ENCODE data around the gene SAMMSON.

Gene SAMMSON

DNA sequence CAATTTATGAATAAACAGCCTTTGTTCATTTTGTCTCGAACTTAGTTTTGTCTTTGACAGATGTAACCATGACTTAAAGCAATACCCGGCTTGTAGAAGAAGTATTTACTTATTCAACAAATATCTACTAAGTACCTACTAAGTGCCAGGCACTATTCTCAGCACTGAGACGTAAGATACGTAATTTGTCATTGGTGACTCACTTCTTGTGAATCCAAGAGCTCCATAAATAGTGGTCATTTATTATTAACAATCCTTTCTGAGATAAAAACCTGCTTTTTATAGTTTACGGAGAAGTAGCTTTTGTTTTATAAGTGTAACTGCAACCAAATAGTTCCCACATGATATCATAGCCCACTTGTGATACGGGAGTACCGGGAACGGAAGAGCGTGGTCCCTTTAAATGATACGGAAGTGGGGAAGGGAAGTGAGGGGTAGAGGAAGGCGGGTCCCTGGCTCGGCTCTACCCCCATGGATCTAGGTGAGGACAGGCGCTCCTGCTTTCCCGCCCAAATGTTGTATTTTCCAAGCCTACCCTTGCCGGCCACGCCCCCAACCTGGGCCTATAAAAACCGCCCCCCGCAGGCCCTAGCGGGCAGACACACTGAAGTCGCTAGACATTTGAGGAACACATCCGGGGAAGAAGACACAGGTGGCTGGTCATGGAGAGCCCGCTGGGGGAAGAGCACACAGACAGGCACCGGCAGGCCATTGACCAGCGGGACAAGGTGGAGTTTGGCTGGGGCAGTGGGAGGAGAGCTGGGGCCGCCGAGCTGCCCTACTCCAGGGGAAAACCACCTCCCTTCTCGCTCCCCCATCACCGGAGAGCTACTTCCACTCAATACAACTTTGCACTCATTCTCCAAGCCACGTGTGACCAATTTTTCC lies at the start of gene SAMMSON:
TSS of gene SAMMSON (plus strand) at position 594 of the 888 bp plus-strand sequence.
- DNase-seq = no peak

DNA sequence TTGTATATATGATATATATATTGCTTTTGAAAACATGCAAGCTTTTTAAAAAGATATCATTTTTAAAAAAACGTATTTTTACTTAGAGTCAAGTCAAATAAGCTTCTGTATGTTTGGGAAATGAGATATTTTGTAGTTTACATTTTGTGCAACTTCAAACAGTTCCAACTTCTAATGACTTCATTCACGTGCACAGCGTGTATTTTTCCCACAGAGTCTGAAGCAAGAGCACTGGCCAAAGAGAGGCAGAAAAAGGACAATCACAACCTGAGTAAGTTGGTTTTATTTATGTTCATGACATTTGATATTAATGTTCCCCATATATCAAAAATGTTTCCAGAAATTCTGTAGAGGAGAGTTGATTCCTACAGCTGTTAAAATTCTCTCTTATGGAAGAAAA lies 47.9 kb upstream of the SAMMSON start:
- DNase-seq = no peak

DNA sequence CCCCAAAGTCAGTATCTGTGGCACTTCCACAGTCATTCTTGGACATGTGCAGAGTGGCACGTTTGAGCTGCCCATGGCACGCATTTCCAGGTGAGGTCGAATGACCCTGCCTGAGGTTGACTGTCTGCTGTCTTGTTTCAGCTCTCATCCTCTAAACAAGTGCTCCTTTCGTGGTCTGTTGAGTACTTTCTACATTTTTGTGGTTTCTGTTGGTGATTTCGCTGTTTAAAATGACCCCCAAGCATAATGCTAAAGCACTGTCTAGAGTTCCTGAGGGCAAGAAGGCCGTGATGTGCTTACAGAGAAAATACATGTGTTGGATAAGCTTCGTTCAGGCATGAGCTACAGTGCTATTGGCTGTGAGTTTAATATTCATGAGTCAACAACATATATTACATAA lies 40.0 kb upstream of the SAMMSON start:
- DNase-seq = no peak

DNA sequence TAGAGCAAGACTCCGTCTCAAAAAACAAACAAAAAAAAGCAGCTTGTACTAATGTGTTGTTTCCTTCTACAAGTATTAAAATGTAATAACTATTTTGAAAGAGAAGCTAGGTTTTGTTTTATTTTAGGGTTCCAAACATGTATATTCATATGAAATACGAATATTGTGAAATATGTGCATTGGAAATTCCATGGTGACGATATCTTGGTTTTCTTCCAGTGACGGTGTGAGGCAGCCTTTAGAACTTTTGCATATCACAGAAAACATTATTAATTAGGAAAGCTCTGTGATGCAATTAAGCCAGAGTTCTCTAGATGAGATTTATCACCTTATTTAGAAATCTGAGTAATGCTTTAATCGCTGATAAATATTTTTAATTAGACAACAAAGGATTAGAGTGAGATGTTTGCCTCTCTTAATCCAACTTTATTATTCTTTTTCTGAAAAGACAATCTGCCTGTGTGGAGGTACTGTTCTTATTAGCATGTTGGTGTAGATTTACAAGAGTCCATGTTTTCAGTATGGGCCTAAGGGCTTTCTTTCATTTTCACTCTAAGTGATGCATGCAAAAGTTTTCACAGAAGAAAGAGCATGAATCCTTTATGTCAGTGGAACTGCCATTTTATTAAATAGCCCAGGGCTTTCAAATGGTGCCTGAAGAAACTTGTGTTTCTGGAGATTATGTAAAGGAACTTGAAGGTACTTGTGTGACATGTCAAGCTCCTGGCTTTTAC lies 37.7 kb upstream of the SAMMSON start:
- no peak for DNase-seq

- DNase-seq = no peak
Measured at GRCh38 chr3:69963643-69964042, 35.9 kb upstream of the SAMMSON start.

GRCh38 chr3:69967156-69967555 lies 32.4 kb upstream of the SAMMSON start:
- DNase-seq = no peak

- DNase-seq = no peak
Measured at GRCh38 chr3:69970827-69971226, 28.7 kb upstream of the SAMMSON start.

GRCh38 chr3:69972672-69973071 lies 26.9 kb upstream of the SAMMSON start:
- no peak for DNase-seq

DNA sequence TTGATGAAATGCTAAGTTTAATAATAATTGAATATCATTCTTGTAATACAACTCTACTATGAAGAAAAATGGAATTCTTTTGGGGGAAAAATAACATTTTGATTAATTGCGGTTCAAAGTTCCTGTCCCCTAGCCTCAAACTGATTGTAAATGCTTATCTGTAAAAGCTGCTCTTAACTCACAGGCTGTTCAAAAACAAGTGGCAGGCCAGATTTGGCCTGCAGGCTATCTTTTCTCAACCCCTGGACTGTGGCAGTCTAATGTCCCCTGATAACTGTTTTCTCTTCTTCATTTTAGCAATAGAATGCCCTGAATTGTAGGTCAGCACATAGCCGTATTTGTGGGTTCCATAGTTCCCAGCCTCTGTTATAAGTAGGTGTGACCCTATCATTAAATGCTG lies 23.5 kb upstream of the SAMMSON start:
- no peak for DNase-seq

GRCh38 chr3:69983546-69984265 lies 15.8 kb upstream of the SAMMSON start:
- DNase-seq = no peak

GRCh38 chr3:69985266-69985665 lies 14.3 kb upstream of the SAMMSON start:
- no peak for DNase-seq

DNA sequence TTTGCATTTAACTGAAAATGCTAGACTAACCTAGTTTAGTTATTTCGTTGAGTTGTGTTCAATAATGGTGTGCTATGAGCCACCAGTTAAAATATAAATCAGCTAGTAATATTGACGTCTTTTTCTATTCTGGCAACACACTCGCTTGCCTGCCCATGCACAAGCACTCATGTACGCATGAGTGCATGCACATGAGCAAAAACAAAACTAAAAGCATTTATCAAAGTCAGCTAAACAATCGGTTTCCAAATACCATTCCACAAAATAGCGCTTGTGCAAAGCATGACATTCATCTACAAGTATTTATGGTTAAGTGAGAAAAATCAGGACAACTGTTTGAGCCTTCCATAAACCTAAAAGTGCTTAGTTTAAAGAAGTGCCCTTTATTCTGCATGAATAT lies 13.1 kb upstream of the SAMMSON start:
- DNase-seq = no peak

- DNase-seq = no peak
Measured at GRCh38 chr3:69987833-69988232, 11.7 kb upstream of the SAMMSON start.

- DNase-seq = no peak
Measured at GRCh38 chr3:69993757-69994156, 5.8 kb upstream of the SAMMSON start.

DNA sequence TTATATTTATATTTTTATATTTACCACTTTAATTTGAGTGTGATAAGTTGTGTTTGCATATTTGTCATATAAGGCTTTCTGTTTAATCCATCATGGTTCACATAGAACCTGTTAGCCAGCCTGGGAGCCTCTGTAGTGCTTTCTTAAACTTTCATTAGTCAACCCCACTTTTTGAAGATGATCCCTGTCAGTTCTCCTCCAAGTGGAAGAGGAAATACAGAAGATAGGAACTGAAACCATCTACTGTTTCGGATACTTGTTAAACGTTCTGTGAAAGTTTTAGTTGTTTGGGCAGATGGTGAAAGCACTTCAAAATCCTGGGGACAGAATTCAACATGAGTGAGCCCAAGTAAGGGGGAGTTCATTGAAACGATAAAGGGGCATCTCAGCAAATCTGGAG lies 4.6 kb upstream of the SAMMSON start:
- DNase-seq = no peak

GRCh38 chr3:69997631-69998307 lies 1.8 kb upstream of the SAMMSON start:
- DNase-seq = no peak

- no peak for DNase-seq
Measured at GRCh38 chr3:69998759-69999139, 784 bp upstream of the SAMMSON start.

- no peak for DNase-seq
Measured at GRCh38 chr3:70000028-70000410, 486 bp downstream of the SAMMSON start.

DNA sequence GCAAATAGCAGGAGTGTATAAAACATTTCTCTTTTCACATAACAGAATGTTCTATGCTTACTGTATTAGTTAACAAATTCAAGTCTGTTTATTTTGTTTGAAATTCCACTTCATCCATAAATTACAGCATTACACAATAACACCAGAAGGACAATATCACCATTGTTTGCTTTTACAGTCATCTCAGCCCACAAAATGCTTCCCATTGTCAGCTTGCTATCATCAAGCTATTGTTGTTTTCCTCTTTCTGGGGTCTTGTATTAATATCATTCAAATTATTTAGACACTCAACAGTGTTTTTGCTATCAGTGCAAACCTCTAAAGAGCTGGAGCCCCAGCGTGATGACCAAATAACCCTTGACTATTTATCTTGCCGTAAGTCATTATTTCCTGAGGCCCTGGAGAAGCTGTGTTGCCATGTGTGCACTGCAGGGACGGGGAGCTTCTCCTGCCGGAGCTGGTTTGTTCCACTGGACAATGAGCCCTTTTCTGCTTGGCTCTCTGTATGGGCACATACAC lies 1.1 kb downstream of the SAMMSON start:
- DNase-seq = no peak

GRCh38 chr3:70003119-70003518 lies 3.6 kb downstream of the SAMMSON start:
- no peak for DNase-seq

GRCh38 chr3:70006089-70006488 lies 6.6 kb downstream of the SAMMSON start:
- no peak for DNase-seq

DNA sequence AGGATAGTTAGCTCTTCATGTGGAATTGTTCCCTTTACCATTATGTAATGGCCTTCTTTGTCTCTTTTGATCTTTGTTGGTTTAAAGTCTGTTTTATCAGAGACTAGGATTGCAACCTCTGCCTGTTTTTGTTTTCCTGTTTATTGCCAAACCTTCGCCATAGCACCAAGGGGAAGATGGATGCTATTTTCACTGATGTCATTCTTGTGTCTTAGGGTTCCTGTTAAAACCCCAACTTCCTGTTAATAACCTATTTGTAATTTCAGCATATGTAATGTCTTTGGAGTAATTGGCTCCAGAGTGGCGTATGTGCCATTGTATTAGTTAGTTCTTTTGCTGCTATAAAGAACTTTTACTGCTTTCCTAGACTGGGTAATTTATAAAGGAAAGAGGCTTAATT lies 10.8 kb downstream of the SAMMSON start:
- no peak for DNase-seq

DNA sequence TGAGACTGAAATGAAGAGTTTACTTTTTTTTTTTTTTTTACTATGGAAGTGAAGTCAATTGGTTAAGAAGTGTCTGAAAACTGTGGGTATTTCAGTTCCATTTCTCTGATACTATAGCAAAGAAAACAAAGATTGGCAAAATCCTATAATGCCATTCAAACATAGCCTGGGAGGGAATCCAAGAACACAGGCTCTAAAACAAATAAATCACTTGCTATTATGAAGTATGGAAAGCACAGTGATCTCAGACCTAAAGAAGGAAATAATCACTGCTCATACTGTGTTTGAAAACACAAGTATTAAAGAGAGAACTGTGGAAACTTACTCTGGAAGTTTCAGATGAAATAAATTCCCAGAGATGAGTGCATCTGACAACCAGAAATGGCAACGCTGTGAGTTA lies 12.0 kb downstream of the SAMMSON start:
- no peak for DNase-seq

Measured in stimulated activated naive CD4-positive, alpha-beta T cell (primary cell).